H9 (cell line): Measurements from ENCODE around the gene TMEM132C. TPM values are rescaled to one million over a fixed set of nuclear protein-coding genes. Genes with fewer than 3 reads are reported as not detected.

Experiments
- DNase-seq: peaks from one replicate; pipeline ENCODE4 v3.0.0-alpha.2; 2017
- H2AFZ ChIP-seq: one replicate; pipeline ENCODE4 v1.6.1; 2013; ENCODE audit warnings: mild to moderate bottlenecking, low read length, control low read depth, moderate library complexity
- H2AK5ac ChIP-seq: 2 replicates; pipeline ENCODE4 v1.6.1; 2013; ENCODE audit warnings: low read length, control low read depth, mixed read lengths; ENCODE audit not compliant: insufficient read length
- H2BK120ac ChIP-seq: one replicate; pipeline ENCODE4 v1.6.1; 2013; ENCODE audit warnings: low read depth, mild to moderate bottlenecking, low read length, control low read depth, inconsistent platforms; ENCODE audit not compliant: poor library complexity, severe bottlenecking
- H2BK12ac ChIP-seq: 2 replicates; pipeline ENCODE4 v1.6.1; 2013; ENCODE audit warnings: low read length, control low read depth, mixed read lengths, low read depth; ENCODE audit not compliant: insufficient read length
- H2BK15ac ChIP-seq: 2 replicates; pipeline ENCODE4 v1.6.1; 2013; ENCODE audit warnings: low read depth, low read length, control low read depth
- H2BK20ac ChIP-seq: one replicate; pipeline ENCODE4 v1.6.1; 2013; ENCODE audit warnings: low read depth, mild to moderate bottlenecking, low read length, control low read depth, inconsistent platforms; ENCODE audit not compliant: poor library complexity, severe bottlenecking
- H2BK5ac ChIP-seq: 2 replicates; pipeline ENCODE4 v1.6.1; 2013; ENCODE audit warnings: low read length, control low read depth, mixed read lengths; ENCODE audit not compliant: insufficient read length
- H3K14ac ChIP-seq: 2 replicates; pipeline ENCODE4 v1.6.1; 2013; ENCODE audit warnings: low read length, control low read depth; ENCODE audit not compliant: insufficient read depth
- H3K18ac ChIP-seq: 2 replicates; pipeline ENCODE4 v1.6.1; 2013; ENCODE audit warnings: low read depth, mild to moderate bottlenecking, mixed read lengths, low read length, control low read depth; ENCODE audit not compliant: insufficient read length
- H3K23ac ChIP-seq: 2 replicates; pipeline ENCODE4 v1.6.1; 2013; ENCODE audit warnings: low read length, control low read depth, mixed read lengths, low read depth; ENCODE audit not compliant: insufficient read length
- H3K23me2 ChIP-seq: 2 replicates; pipeline ENCODE4 v1.6.1; 2013; ENCODE audit warnings: low read depth, mild to moderate bottlenecking, mixed read lengths, low read length, control low read depth; ENCODE audit not compliant: insufficient read length, poor library complexity, severe bottlenecking
- H3K27ac ChIP-seq: 2 replicates; pipeline ENCODE4 v1.5.1; 2013; ENCODE audit warnings: low read length, control low read depth, mixed read lengths, low read depth; ENCODE audit not compliant: insufficient read length
- H3K27me3 ChIP-seq: 2 replicates; pipeline ENCODE4 v1.6.1; 2013; ENCODE audit warnings: low read length, control low read depth, inconsistent platforms; ENCODE audit not compliant: insufficient read depth
- H3K4ac ChIP-seq: 2 replicates; pipeline ENCODE4 v1.6.1; 2013; ENCODE audit warnings: low read depth, mild to moderate bottlenecking, control low read depth, inconsistent platforms, low read length, moderate library complexity
- H3K4me1 ChIP-seq: 2 replicates; pipeline ENCODE4 v1.6.1; 2013; ENCODE audit warnings: low read length, control low read depth, inconsistent platforms; ENCODE audit not compliant: insufficient read depth
- H3K4me2 ChIP-seq: 2 replicates; pipeline ENCODE4 v1.6.1; 2013; ENCODE audit warnings: low read length, control low read depth, mixed read lengths; ENCODE audit not compliant: insufficient read length, insufficient read depth
- H3K56ac ChIP-seq: 2 replicates; pipeline ENCODE4 v1.6.1; 2013; ENCODE audit warnings: low read depth, mild to moderate bottlenecking, mixed read lengths, low read length, control low read depth; ENCODE audit not compliant: insufficient read length
- H3K79me1 ChIP-seq: 2 replicates; pipeline ENCODE4 v1.6.1; 2013; ENCODE audit warnings: low read depth, mild to moderate bottlenecking, moderate library complexity, low read length, control low read depth, inconsistent platforms; ENCODE audit not compliant: insufficient read depth, poor library complexity, severe bottlenecking
- H3K79me2 ChIP-seq: 2 replicates; pipeline ENCODE4 v1.6.1; 2013; ENCODE audit warnings: low read length, control low read depth, inconsistent platforms; ENCODE audit not compliant: insufficient read depth
- H3K9ac ChIP-seq: 2 replicates; pipeline ENCODE4 v1.6.1; 2013; ENCODE audit warnings: low read length, control low read depth, mixed read lengths; ENCODE audit not compliant: insufficient read length; ENCODE audit errors: extremely low read depth
- H3K9me3 ChIP-seq: one replicate; pipeline ENCODE4 v1.6.1; 2013; ENCODE audit warnings: low read depth, low read length, inconsistent platforms; ENCODE audit not compliant: control insufficient read depth
- H3T11ph ChIP-seq: one replicate; pipeline ENCODE4 v1.6.1; 2013; ENCODE audit warnings: mild to moderate bottlenecking, low read length, control low read depth, inconsistent platforms
- H4K20me1 ChIP-seq: one replicate; pipeline ENCODE4 v1.6.1; 2013; ENCODE audit not compliant: control insufficient read depth, insufficient read length, insufficient read depth
- H4K5ac ChIP-seq: 2 replicates; pipeline ENCODE4 v1.6.1; 2013; ENCODE audit warnings: low read depth, mild to moderate bottlenecking, mixed read lengths, low read length, control low read depth; ENCODE audit not compliant: insufficient read length
- H4K8ac ChIP-seq: replicated peaks from 2 replicates; pipeline ENCODE4 v1.6.1; 2013; ENCODE audit warnings: low read length, control low read depth, mixed read lengths, low read depth; ENCODE audit not compliant: insufficient read length
- H4K91ac ChIP-seq: 2 replicates; pipeline ENCODE4 v1.6.1; 2013; ENCODE audit warnings: low read depth, mild to moderate bottlenecking, moderate library complexity, mixed read lengths, low read length, control low read depth; ENCODE audit not compliant: insufficient read length
- H3K27ac Mint-ChIP-seq, 3 experiments: 2 replicates in 2 of 3; 3 replicates in 1 of 3; pipeline ENCODE4 v1.8.0; 2020 to 2021; ENCODE audit warnings: mixed read lengths in 3 of 3, mild to moderate bottlenecking in 1 of 3, moderate library complexity in 1 of 3
- H3K27me3 Mint-ChIP-seq: 2 replicates; pipeline ENCODE4 v1.8.0; 2021; ENCODE audit warnings: low read depth, mild to moderate bottlenecking, moderate library complexity, mixed read lengths
- H3K36me3 Mint-ChIP-seq, 3 experiments: 2 replicates in 2 of 3; 3 replicates in 1 of 3; pipeline ENCODE4 v1.8.0; 2020 to 2021; ENCODE audit warnings: low read depth in 3 of 3, mixed read lengths in 3 of 3; ENCODE audit not compliant: insufficient read depth in 1 of 3
- H3K4me1 Mint-ChIP-seq, 2 experiments: 2 replicates each; pipeline ENCODE4 v1.8.0; 2020; ENCODE audit warnings: mixed read lengths in 2 of 2
- H3K4me3 Mint-ChIP-seq, 2 experiments: 2 replicates in 1 of 2; 3 replicates in 1 of 2; pipeline ENCODE4 v1.8.0; 2020 to 2021; ENCODE audit warnings: mild to moderate bottlenecking in 2 of 2, mixed read lengths in 2 of 2, moderate library complexity in 1 of 2
- H3K9me3 Mint-ChIP-seq, 2 experiments: 2 replicates in 1 of 2; 3 replicates in 1 of 2; pipeline ENCODE4 v1.8.0; 2020; ENCODE audit warnings: mild to moderate bottlenecking in 2 of 2, mixed read lengths in 2 of 2, moderate library complexity in 1 of 2
- WGBS: extraction: QIAGEN DNeasy Blood & Tissue Kit; methylation state at CpG from one replicate; pipeline ENCODE4 v1.1.7; 2013; ENCODE audit warnings: missing lambda C conversion rate, low lambda C conversion rate, mixed read lengths; ENCODE audit not compliant: insufficient read length; ENCODE audit errors: extremely low coverage; 5-methylcytosine and 5-hydroxymethylcytosine counted together
- total RNA-seq: library from RNA; stranded (reverse); gene quantifications from 2 replicates; pipeline ENCODE4 v1.2.1, GENCODE V29; 2021
- TF ChIP-seq, protein P1 (sequence below): fragments of 200-600 bp; sonication (generic); conservative IDR thresholded peaks from 3 replicates; pipeline ENCODE4 v1.8.0; 2021; ENCODE audit warnings: antibody characterized with exemption, mild to moderate bottlenecking

Gene TMEM132C
- total RNA-seq, 1 experiment from 2014 or later: 0.22 TPM

- Histone ChIP-seq H4K8ac (no peak overlapping the region), H3K18ac (no peak overlapping the region), H3K9me3 (no peaks in the 10 kb centered on the region), H4K5ac (no peak overlapping the region), H4K20me1 (no peaks in the 10 kb centered on the region), H3K79me2 (no peaks in the 10 kb centered on the region), H3K14ac (no peak overlapping the region), H2BK120ac (no peak overlapping the region), H3K4me2 (no peak overlapping the region), H2BK20ac (no peak overlapping the region), H2BK12ac (no peak overlapping the region), H2BK5ac (no peak overlapping the region), H2BK15ac (no peak overlapping the region), H4K91ac (no peak overlapping the region), H3K23ac (no peak overlapping the region), H2AFZ (no peak overlapping the region), H3T11ph (no peak overlapping the region), H3K79me1 (no peaks in the 10 kb centered on the region), H3K56ac (no peak overlapping the region), H3K4ac (no peak overlapping the region), H3K27me3 (no peaks in the 10 kb centered on the region), H3K4me1 (no peaks in the 10 kb centered on the region), H3K23me2 (no peaks in the 10 kb centered on the region), H3K9ac (no peak overlapping the region), H2AK5ac (no peak overlapping the region), H3K27ac (no peak overlapping the region)
- Mint-ChIP-seq H3K36me3 (no peaks in the 10 kb centered on the region; a peak in 1 of 7 replicates), H3K9me3 (peaks cover 0 to 2% of the 10 kb centered on the region in 2 experiments; a peak in 1 of 5 replicates), H3K4me3 (no peak overlapping the region), H3K27me3 (peaks cover 29% of the 10 kb centered on the region), H3K27ac (no peak overlapping the region), H3K4me1 (peaks cover 2 to 9% of the 10 kb centered on the region in 2 experiments; a peak in 2 of 4 replicates)
- WGBS: no CpG with 5 or more reads among the region's 2 CpGs
- TF ChIP-seq, protein P1, sequence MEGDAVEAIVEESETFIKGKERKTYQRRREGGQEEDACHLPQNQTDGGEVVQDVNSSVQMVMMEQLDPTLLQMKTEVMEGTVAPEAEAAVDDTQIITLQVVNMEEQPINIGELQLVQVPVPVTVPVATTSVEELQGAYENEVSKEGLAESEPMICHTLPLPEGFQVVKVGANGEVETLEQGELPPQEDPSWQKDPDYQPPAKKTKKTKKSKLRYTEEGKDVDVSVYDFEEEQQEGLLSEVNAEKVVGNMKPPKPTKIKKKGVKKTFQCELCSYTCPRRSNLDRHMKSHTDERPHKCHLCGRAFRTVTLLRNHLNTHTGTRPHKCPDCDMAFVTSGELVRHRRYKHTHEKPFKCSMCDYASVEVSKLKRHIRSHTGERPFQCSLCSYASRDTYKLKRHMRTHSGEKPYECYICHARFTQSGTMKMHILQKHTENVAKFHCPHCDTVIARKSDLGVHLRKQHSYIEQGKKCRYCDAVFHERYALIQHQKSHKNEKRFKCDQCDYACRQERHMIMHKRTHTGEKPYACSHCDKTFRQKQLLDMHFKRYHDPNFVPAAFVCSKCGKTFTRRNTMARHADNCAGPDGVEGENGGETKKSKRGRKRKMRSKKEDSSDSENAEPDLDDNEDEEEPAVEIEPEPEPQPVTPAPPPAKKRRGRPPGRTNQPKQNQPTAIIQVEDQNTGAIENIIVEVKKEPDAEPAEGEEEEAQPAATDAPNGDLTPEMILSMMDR: no peak
- DNase-seq: no peak
Measured at GRCh38 chr12:128394137-128394536, 127.2 kb downstream of the TMEM132C start.
